Stimulated activated naive CD4-positive, alpha-beta T cell (primary cell): Measurements from ENCODE around the gene PSKH1.

ENCODE experiments used
- DNase-seq, 6 experiments: peaks; one replicate each; lab custom pipeline; 2025; lab: John Stamatoyannopoulos, UW

The PSKH1 gene

DNA sequence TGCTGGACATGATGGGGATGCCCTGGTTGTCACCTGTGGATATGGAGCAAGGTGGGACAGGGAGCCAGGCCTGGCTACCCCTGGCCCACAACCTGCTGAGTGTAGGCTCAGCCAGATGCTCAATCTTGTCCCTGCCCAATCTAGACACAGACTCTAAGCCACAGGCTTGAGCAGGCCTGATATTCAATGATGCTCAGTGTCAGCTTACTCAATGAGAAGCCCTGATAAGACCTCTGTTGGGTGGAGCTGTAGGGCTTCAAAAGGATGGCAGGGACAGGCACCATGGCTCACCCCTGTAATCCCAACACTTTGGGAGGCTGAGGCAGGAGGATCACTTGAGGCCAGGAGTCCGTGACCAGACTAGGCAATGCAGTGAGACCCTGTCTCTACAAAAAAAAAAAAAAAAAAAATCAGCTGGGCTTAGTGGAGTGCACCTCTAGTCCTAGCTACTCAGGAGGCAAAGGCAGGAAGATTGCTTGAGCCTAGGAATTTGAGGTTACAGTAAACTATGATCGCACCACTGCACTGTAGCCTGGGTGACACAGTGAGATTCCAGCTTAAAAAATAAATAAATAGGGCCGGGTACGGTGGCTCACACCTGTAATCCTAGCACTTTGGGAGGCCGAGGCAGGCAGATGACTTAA, 47.5 kb downstream of the PSKH1 start:
- no peak for DNase-seq

DNA sequence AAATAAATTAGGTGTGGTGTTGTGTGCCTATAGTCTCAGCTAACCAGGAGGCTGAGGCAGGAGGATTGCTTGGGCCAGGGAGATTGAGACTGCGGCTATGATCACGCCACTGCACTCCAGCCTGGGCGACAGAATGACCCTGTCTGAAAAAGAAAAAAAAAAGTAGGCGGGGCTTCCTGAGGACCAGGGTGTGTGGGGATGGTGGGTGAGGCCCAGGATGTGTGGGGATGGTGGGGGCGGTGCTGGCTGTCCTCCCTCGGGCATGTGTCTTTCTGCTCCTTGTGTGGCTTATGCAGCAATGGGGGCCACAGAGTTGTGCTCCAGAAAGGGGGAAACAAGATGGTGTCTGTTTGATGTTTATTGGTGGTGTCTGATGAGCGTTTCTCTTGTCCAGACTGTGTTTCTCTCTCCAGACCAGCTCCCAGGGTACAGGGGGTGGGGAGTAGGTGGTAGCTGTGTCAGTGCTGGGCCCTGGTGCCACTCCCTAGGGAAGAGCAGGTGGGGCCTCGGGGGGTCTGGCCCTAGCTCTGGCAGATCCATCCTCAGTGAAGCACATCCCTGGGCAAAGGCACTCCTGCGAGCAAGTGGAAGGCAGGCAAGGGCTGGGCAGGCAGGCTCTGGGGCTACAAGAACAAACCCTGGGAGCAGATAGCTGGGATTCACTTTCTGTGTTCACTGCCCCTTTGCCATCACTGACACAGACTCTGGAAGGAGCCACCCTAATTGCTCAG, 48.6 kb downstream of the PSKH1 start:
- DNase-seq, result no peak

GRCh38 chr16:67942200-67942509, 49.1 kb downstream of the PSKH1 start:
- DNase-seq, result peak in 2 of 6 experiments; percentile 7 to 16

DNA sequence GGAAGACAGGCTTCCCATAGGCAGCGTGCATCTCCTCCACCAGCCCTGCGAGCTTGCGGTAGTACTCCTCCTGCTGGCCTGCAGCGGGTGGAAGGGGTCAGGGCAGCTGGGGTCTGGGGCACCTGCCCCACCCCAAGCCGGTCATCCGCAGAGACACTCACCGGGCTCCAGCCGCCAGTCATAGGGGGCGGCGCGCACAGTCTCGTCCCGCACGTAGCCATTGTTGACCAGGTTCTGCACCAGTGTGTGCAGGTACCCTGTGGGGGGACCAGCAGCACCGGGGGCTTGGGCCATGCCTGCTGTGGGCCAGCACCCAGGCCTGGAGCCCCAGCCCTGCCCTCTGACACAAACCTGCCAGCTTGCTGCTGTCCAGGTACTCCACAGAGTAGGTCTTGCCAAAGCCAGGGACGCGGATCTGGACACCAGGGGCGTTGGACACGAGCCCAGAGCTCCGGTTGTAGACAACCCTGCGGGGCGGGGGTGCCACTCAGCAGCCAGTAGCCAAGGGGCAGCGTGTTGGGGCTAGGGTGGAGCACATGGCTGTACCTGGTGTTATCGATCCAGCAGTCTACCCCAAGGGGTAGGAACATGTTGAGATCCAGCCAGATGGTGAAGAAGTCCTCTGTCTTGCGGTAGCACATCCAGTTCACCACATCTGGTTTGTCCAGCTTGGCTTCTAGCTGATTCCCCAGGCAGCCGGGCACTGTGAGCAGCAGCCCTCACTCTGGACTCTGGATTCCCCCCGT, 49.6 kb downstream of the PSKH1 start:
- DNase-seq, result no peak

GRCh38 chr16:67943256-67943618, 50.2 kb downstream of the PSKH1 start:
- DNase-seq, result no peak

DNA sequence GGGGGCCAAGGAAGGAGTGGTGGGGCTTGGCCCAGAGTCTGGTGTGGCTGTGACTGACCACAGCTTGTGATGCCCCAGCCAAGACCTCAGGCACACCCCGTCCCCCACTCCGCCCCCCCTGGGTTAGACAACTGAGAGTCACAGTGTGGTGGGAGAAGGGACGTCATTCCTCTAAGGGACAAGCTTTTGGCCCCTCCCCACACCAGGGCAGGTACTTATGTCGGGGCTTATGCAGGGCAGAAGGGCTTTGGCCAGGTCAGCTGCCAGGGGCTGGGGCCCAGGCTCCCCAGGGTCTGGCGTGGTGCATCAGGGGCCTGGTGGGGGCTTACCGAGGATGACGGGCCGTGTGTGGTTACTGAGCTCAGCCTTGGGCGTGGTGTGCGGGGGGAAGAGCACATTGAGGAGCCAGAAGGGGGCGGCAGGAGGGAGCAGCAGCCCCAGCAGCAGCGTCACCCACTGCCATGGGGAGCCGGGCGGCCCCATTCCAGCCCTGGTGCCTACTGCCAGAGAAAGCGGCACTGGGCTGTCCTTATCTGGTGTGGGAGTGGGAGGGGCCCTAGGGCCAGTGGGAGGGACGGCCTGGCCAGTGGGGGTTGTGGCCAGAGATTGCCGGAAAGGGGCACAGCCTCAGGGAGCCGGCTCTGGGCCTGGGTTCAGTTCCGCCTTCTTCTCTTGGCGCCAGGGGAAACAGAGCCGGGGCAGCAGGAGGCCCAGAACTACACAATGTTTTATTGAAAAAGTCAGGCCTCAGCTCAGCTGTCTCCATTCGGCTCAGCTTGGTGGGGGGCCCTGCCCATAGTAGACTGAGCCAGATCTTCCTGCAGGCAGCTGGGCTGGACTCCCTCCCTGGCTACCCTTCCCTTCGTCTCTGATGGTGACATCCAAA, 50.8 kb downstream of the PSKH1 start, which contains the start of gene LCAT:
TSS of gene LCAT (minus strand) at position 502 of the 886 bp plus-strand sequence. CDS start at position 483, 19 bp downstream.
- no peak for DNase-seq

- DNase-seq, result no peak
Observed at GRCh38 chr16:67944690-67945391, 51.8 kb downstream of the PSKH1 start.

- DNase-seq, result no peak
Observed at GRCh38 chr16:67945392-67945933, 52.4 kb downstream of the PSKH1 start.

GRCh38 chr16:67946128-67946569, 53.1 kb downstream of the PSKH1 start:
- no peak for DNase-seq

GRCh38 chr16:67946966-67947558, 54.0 kb downstream of the PSKH1 start:
- DNase-seq, result no peak

GRCh38 chr16:67948015-67948414, 55.0 kb downstream of the PSKH1 start:
- no peak for DNase-seq

- no peak for DNase-seq
Observed at GRCh38 chr16:67949645-67950044, 56.6 kb downstream of the PSKH1 start.

DNA sequence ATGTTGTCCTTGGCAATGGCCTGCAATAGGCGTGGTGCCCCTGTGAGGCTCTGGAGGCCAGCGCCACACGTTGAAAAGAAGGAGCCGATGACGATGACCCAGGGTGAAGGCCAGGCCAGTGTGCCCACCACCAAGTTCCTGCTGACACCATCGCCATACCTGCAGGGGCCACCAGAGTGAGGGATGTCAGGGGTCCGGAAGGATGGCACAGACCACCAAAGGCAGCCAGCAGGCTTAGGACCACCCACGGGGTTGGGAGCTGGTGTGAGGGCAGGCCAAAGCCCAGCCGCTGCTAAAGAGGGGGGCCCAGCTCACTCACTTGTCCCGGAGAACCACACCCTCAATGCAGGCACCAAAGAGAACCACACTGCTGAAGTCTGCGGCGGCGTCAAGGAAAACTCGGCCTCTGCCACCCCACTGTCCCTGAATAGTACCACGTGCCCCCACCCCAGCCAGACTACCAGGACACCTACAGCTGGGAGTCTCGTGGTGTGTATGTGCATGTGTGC, 57.3 kb downstream of the PSKH1 start:
- DNase-seq, result no peak

DNA sequence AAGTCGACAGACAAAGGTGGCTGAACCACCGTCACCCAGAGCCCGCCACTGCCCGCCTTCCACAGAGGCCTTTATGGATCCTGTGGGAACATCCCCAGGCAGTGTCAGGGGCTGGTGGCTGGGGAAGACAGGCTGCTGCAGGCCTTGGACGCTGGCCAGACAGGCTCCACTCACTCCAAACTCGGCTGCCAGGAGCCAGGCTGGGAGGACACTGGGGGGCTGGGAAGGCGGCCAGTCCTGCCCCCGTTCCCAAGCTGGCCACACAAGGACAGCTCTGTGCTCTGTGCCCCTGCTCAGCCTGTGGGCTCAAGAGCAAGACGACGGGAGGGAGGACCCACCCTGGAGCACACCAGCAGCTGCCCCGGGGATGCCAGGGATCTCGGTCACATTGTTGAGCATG, 58.4 kb downstream of the PSKH1 start:
- no peak for DNase-seq

GRCh38 chr16:67953641-67954375, 60.8 kb downstream of the PSKH1 start:
- no peak for DNase-seq

DNA sequence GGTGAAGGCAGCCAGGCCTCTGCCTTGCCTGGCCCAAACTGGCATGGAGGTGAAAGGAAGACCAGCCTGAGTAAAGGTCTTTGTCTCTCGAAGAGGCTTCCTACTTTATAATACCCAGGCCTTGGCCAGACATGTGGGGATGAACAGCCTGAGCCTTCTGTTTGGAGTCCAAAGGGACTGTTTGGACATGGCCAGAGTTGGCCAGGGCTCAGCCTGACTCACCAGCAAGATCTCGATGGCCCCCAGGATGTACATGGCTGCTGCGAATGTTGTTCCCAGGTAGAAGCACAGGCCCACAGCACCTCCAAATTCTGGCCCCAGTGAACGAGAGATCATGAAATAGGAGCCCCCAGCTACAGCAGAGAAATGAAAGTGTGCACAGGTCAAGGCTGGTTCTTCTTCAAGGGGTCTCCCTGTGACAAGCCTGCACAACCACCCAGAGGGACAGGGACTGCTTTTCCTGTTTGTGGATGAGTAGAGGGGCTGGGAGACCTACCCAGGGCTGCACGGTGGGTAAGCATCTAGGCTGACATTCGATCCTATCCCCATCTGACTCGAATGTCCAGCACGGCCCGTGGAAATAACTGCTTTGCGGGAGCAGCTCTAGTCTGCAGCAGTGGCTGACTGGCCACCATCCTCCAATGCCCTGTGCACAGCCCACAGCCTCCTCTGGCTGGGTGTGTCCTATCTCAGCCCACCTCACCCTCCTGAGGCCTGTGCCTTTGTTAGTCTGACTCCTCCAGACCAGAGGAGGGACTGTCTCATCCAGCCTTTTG, 61.6 kb downstream of the PSKH1 start:
- DNase-seq, result no peak

GRCh38 chr16:67957622-67958021, 64.6 kb downstream of the PSKH1 start:
- DNase-seq, result no peak

DNA sequence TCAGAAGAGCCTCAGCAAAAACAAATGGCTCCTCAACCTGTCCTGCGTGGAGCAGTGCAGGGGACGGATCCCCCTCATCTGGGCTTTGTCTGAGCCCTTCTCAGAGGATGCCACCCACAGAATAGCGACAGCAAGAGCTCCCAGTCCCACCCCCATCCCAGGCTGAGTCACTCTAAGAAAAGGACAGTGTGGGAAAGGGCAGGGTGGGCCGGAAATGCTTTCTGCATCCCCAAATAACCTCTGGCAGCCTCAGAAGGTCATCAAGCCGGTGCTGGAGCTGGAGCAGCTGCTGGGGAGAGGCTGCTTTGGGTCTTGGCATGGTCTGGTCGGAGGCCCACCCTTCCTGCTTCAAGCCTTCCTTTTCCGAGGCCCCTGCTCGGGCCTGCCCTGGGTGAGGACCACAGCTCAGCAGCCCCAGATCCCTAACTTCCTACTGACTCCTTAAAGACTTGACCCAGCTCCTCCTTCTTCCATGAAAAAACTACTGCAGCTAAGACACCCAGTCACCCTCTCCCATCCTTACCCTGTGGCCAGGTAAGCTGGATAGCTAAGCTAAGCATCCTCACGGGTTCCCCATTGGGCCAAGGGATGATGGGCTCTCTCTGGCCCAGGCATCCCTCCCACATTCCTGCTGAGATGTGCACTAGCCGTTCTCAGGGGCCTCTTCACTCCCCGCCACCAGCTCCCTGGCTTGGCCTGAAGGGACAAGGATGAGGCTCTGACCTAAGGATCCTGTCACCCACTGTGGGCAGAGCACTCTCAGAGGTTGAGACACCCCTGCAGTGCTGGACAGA, 66.7 kb downstream of the PSKH1 start:
- DNase-seq, result no peak
